Thyroid gland (tissue), 4 donors: ENCODE measurements around the gene PLD4. TPM values are rescaled to one million over a fixed set of nuclear protein-coding genes. Genes with fewer than 3 reads are reported as not detected.

ENCODE experiments used
- DNase-seq, 2 donors: peaks; one replicate each; pipeline ENCODE4 v3.0.0-alpha.2; 2019
- H3K27ac ChIP-seq, 3 donors: fragments of 200-600 bp; sonication (generic); 1 replicate in 2 of 3; 2 replicates in 1 of 3; pipeline ENCODE4 v1.5.1; 2016 to 2019; ENCODE audit warnings: mild to moderate bottlenecking in 1 of 3, moderate library complexity in 1 of 3
- H3K27me3 ChIP-seq: fragments of 200-600 bp; sonication (generic); one replicate; pipeline ENCODE4 v1.5.1; 2019
- H3K36me3 ChIP-seq, 2 donors: fragments of 200-600 bp; sonication (generic); one replicate each; pipeline ENCODE4 v1.5.1; 2016 to 2019
- H3K4me1 ChIP-seq, 2 donors: fragments of 200-600 bp; sonication (generic); one replicate each; pipeline ENCODE4 v1.5.1; 2017 to 2019
- H3K4me3 ChIP-seq, 3 donors: fragments of 200-600 bp; sonication (generic); replicated peaks in 1 of 3; 1 replicate in 2 of 3; 2 replicates in 1 of 3; pipeline ENCODE4 v1.5.1; 2016; ENCODE audit warnings: mild to moderate bottlenecking in 1 of 3
- H3K9me3 ChIP-seq: fragments of 200-600 bp; sonication (generic); one replicate; pipeline ENCODE4 v1.5.1; 2017
- POLR2A ChIP-seq, 2 donors: fragments of 450-650 bp; IDR thresholded peaks; one replicate each; pipeline ENCODE4 v1.6.1; 2017; ENCODE audit warnings: antibody characterized with exemption in 2 of 2, mild to moderate bottlenecking in 2 of 2, moderate library complexity in 1 of 2
- WGBS, 2 donors: methylation state at CpG; one replicate each; pipeline ENCODE4 v1.1.5; 2017; 5-methylcytosine and 5-hydroxymethylcytosine counted together
- intact Hi-C: fragments of 100-400 bp; cut with DNase I; formaldehyde crosslinking; loops from one replicate; pipeline ENCODE4 v1.15.1; 2023
- total RNA-seq, 4 donors: library from RNA; depleted of rRNA; stranded (reverse); fragments of >200 nt; gene quantifications; one replicate each; pipeline ENCODE4 v1.2.3, GENCODE V29; 2016
- TF ChIP-seq, protein P1 (sequence below), 6 experiments: fragments of 200-600 bp in 3 of 6; fragments of 450-650 bp in 3 of 6; sonication (generic) in 3 of 6; IDR thresholded peaks; one replicate each; pipeline ENCODE4 v1.5.1; 2016 to 2019; ENCODE audit warnings: antibody characterized with exemption in 6 of 6, mild to moderate bottlenecking in 2 of 6, inconsistent platforms in 1 of 6, moderate library complexity in 1 of 6

Gene PLD4
- total RNA-seq, 4 donors from 2014 or later: 0.13 to 0.33 TPM; not detected in 2

DNA sequence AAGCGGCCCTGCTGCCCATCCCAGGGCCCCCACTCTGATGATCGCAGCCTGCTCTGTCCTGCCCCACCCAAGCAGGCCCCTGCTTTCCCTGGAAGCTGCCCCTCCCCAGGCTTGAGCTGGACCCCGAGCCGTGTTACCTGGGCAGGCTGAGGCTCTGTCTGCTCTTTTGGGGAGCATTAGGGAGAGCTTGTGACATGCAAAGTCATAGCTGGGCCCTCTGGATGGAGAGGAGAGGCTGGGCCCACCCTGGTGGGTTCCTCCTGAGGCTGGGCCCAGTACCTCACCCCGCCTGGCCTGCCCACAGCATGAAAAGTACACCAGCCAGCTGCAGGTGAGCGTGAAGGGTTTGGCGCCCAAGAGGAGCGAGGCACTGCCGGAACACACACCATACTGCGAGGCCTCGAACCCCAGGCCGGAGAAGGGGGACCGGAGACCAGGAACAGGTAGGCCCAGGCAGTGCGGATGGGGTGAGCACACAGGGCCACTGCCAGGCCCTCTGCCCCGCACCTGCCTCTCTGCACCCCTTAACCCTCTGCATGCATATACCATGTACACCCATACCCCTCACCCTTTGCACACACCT, 44.6 kb upstream of the PLD4 start:
- no peak overlapping the region for H3K27ac ChIP-seq
- peaks cover 12 to 27% of the 10 kb centered on the region in 2 donors for H3K36me3 ChIP-seq
- H3K9me3 ChIP-seq: no peaks in the 10 kb centered on the region
- 95 to 98% methylated on average over 4 to 14 of the region's 15 CpGs for WGBS, 2 donors
- TF ChIP-seq, protein P1, sequence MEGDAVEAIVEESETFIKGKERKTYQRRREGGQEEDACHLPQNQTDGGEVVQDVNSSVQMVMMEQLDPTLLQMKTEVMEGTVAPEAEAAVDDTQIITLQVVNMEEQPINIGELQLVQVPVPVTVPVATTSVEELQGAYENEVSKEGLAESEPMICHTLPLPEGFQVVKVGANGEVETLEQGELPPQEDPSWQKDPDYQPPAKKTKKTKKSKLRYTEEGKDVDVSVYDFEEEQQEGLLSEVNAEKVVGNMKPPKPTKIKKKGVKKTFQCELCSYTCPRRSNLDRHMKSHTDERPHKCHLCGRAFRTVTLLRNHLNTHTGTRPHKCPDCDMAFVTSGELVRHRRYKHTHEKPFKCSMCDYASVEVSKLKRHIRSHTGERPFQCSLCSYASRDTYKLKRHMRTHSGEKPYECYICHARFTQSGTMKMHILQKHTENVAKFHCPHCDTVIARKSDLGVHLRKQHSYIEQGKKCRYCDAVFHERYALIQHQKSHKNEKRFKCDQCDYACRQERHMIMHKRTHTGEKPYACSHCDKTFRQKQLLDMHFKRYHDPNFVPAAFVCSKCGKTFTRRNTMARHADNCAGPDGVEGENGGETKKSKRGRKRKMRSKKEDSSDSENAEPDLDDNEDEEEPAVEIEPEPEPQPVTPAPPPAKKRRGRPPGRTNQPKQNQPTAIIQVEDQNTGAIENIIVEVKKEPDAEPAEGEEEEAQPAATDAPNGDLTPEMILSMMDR (IDR thresholded peaks at IDR 0.05): no peak
- TF ChIP-seq POLR2A (IDR thresholded peaks at IDR 0.05): no peak
- no peaks in the 10 kb centered on the region for H3K27me3 ChIP-seq
- no peak overlapping the region for H3K4me3 ChIP-seq
- H3K4me1 ChIP-seq: no peaks in the 10 kb centered on the region
- no peak for DNase-seq
- intact Hi-C loops: no loop called here

DNA sequence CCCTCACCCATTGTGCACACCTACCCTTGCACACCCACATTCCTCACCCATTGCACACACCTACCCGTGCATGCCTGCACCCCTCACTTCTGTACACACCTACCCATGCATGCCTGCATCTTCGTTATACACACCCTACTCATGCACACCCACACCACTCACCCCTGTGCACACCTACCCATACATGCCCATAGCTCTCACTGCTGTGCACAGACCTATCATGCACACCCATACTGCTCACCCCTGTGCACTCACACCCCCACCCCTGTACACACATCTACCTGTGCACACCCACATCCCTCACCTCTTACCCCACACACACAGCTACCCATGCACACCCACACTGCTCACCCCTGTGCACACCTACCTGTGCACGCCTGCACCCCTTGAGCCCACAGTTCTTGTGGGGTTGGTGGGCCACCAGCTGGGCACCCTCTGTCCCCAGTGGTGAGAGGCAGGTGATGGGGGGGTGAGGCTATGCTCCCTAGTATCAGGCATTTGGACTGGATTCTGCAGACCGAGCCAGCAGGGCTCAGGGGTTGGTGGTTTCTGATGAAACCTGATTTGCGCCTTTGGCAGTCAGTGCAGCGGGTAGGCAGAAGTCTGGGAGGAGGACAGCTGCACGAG, 44.0 kb upstream of the PLD4 start:
- H3K4me3 ChIP-seq: no peak overlapping the region
- no peak for TF ChIP-seq POLR2A (IDR thresholded peaks at IDR 0.05)
- TF ChIP-seq, protein P1 (IDR thresholded peaks at IDR 0.05): no peak
- peaks cover 12 to 27% of the 10 kb centered on the region in 2 donors for H3K36me3 ChIP-seq
- DNase-seq: no peak
- H3K9me3 ChIP-seq: no peaks in the 10 kb centered on the region
- H3K4me1 ChIP-seq: no peaks in the 10 kb centered on the region
- 79 to 84% methylated on average over 7 of the region's 7 CpGs for WGBS, 2 donors
- H3K27ac ChIP-seq: no peak overlapping the region
- intact Hi-C loops: no loop called here
- H3K27me3 ChIP-seq: no peaks in the 10 kb centered on the region

DNA sequence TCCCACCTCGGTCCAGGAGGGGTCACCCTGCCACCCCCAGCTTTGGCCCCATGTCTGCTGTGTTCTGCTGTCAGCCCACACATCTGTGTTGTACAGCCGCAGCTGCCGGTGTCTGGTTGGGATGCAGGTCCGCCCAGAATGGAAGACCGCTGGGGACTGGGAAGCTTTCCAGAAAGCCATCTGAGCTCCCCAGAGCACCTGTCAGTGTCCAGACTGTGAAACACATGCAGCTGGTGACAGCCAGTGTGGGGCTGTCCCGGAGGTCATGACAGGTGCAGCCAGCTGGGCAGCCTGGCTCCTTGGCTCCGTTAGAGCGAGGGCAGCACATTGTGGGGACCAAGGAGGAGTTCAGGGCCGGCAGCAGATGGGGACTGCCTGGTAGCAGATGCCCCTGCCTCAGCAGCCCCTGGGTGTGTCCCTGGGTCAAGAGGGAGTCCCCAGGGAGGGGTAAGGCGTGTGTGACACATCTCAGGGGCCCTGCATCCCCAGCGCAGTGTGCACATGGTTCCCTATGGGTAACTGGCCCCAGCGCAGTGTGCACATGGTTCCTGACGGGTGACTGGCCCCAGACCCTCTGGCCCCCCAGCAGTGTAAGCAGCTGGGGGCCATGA, 43.2 kb upstream of the PLD4 start:
- WGBS, 2 donors: 84 to 94% methylated on average over 7 to 8 of the region's 13 CpGs
- H3K27ac ChIP-seq: no peak overlapping the region
- no peak for DNase-seq
- no peaks in the 10 kb centered on the region for H3K4me1 ChIP-seq
- no peak overlapping the region for H3K4me3 ChIP-seq
- H3K9me3 ChIP-seq: no peaks in the 10 kb centered on the region
- TF ChIP-seq, protein P1 (IDR thresholded peaks at IDR 0.05): no peak
- intact Hi-C loops: no loop called here
- H3K36me3 ChIP-seq: peaks cover 12 to 27% of the 10 kb centered on the region in 2 donors
- no peaks in the 10 kb centered on the region for H3K27me3 ChIP-seq

DNA sequence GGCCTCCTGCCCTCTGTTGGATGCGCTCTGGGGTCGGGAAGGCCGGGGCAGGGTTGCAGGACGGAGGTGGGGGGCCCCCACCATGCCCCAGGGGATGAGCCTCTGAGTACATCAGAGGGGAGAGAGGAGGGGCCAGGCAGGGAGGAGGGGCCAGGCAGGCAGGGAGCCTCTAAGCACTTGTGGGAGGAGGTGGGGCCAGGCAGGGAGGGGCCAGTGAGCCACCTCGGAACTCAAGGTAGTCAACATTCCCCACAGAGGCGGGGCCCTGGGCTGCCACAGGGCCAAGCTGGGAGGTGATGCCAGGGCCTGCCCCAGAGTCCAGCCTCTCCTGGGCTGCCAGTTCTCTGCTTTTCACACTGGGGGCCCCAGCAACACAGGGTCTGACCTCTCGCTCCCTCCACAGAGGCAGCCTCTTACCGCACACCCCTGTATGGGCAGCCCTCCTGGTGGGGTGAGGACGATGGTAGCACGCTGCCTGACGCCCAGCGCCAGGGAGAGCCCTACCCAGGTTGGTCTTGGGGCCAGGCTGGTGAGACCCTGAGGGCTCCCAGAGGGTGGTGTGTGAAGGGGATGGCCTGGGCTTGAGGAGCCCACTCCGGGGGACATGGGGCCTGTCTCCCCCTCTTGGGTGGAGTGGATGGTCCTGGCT, 42.2 kb upstream of the PLD4 start:
- intact Hi-C loops: no loop called here
- Histone ChIP-seq H3K4me1 (no peaks in the 10 kb centered on the region), H3K27ac (no peak overlapping the region), H3K36me3 (peaks cover 22 to 35% of the 10 kb centered on the region in 2 donors), H3K9me3 (no peaks in the 10 kb centered on the region), H3K4me3 (no peak overlapping the region), H3K27me3 (no peaks in the 10 kb centered on the region)
- DNase-seq: peak; percentile 48 to 59
- TF ChIP-seq, protein P1 (IDR thresholded peaks at IDR 0.05): no peak
- no peak for TF ChIP-seq POLR2A (IDR thresholded peaks at IDR 0.05)
- WGBS, 2 donors: 75% methylated on average over 6 to 7 of the region's 13 CpGs
